Measurements from ENCODE around the gene TANC2.

DNA sequence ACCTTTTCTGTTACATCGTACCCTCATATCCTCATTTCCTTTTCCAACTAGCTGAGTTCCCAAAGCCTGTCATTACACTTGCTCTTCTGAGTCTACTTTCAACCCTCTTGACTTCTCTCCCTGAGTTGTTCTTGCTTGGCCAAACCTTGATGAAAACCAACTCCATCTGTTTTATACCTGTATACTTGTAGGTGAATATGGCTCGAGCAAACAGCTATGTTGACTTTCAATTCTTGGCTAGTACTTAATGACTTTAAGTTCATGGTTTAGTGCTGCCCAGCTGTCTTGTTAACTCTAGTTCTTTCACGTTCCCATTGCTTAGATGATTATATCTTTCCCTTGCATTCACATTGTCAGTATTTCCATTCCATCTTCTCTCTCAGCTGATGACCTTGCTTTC is 14.8 kb downstream of the TANC2 start:
- TF ChIP-seq JUND (IDR thresholded peaks at IDR 0.05) (no peak), SRF (IDR thresholded peaks at IDR 0.05; ENCODE audit: low read depth) (no peak), RAD21 (IDR thresholded peaks at IDR 0.05; ENCODE audit: low read depth) (no peak), EZH2 (IDR thresholded peaks at IDR 0.05) (no peak), SIN3A (IDR thresholded peaks at IDR 0.05; ENCODE audit: low read depth) (no peak), POLR2A (IDR thresholded peaks at IDR 0.05; ENCODE audit: borderline replicate concordance, extremely low read depth, insufficient read depth, insufficient read length) (no peak), MAX (IDR thresholded peaks at IDR 0.05) (no peak), YY1 (IDR thresholded peaks at IDR 0.05; ENCODE audit: extremely low read depth, insufficient replicate concordance, low read depth, low read length) (no peak), SP1 (IDR thresholded peaks at IDR 0.05; ENCODE audit: low read depth) (no peak)
- TF ChIP-seq, protein P1, sequence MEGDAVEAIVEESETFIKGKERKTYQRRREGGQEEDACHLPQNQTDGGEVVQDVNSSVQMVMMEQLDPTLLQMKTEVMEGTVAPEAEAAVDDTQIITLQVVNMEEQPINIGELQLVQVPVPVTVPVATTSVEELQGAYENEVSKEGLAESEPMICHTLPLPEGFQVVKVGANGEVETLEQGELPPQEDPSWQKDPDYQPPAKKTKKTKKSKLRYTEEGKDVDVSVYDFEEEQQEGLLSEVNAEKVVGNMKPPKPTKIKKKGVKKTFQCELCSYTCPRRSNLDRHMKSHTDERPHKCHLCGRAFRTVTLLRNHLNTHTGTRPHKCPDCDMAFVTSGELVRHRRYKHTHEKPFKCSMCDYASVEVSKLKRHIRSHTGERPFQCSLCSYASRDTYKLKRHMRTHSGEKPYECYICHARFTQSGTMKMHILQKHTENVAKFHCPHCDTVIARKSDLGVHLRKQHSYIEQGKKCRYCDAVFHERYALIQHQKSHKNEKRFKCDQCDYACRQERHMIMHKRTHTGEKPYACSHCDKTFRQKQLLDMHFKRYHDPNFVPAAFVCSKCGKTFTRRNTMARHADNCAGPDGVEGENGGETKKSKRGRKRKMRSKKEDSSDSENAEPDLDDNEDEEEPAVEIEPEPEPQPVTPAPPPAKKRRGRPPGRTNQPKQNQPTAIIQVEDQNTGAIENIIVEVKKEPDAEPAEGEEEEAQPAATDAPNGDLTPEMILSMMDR (IDR thresholded peaks at IDR 0.05 in 2 of 3, conservative IDR thresholded peaks at IDR 0.05 in 1 of 3; ENCODE audit: borderline replicate concordance in 1 of 3, insufficient read depth in 1 of 3, low read depth in 2 of 3, low read length in 2 of 3): no peak

Data from HCT116 (cell line).